CD4-positive, alpha-beta T cell treated with Interleukin-21 for 1 hour (primary cell): ENCODE data around the gene PHEX.
A peak's percentile ranks its signal among the peaks of the same experiment; 100 is the strongest.

ENCODE experiments used
- DNase-seq: peaks from one replicate; pipeline ENCODE4 v3.0.0-alpha.2; 2020

The PHEX gene

GRCh38 chrX:22032084-22032483 is at the start of gene PHEX:
Gene PHEX, plus strand, starts transcription at chrX:22032325. Its CDS starts 681 bp downstream, at chrX:22033006.
- no peak for DNase-seq

GRCh38 chrX:21985332-21985777 is 46.8 kb upstream of the PHEX start:
- DNase-seq, result peak; percentile 77

DNA sequence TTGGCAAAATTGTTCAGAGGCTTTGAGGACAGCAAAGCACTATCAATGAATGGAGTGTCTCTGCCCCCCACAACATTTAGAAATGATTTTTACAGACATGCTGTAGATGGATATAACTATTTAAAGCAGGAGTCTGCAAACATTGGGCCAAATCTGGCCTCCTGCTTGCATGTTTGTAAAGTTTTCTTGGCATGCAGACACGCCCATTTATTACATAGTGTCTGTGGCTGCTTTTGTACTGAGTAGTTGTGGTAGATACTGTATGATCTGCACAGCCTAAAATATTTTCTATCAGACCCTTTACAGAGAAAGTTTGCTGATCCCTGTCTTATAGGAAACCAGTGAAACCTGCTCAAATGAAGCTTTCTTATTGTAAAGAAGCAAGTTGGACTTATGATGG is 45.5 kb upstream of the PHEX start:
- DNase-seq, result no peak

DNA sequence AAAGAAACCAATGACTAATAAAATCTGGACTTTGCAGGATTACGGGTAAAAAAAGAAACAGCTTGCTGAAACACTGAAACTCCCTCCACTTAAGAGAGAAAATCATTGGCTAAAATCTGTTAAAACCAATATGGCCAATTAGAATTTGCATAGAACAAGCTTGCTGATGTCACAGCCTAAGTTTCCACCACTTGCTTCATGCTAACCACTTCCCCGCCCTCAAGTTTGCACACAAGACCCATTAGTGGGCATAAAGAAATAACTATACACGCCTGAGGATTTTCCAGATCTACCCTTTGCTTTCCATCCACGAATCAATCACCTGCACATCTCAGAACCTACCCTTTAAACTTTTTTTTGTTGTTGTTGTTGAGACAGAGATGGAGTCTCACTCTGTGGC is 42.7 kb upstream of the PHEX start:
- no peak for DNase-seq

- DNase-seq, result no peak
Observed at GRCh38 chrX:21990832-21991231, 41.3 kb upstream of the PHEX start.

- no peak for DNase-seq
Observed at GRCh38 chrX:21991504-21991903, 40.6 kb upstream of the PHEX start.

- DNase-seq, result no peak
Observed at GRCh38 chrX:21993265-21993664, 38.9 kb upstream of the PHEX start.

DNA sequence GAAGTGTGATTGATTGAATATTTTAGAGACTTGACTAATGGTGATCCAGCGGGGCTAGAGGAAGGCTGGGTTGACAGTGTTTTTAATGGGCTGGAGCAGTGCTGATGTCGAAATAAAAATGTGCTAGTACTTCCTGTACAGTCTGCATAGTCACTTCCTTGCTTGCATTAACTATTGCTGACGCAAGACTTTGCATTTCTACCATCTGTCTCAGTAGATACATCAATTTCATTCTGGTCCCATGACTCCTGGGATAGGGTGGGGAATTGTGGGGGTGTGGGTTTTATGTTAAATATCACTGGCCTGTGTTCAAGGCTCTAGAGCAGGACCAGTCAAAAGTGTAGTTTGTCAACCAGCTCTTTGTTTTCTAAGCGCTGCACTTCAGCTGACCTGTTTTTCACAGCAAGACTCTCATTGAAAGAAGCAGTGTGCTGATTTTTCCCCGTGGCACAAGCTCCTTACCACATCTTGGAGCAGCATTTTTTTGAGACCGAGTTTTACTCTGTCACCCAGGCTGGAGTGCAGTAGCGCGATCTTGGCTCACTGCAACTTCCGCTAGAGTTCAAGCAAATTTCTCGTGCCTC is 35.2 kb upstream of the PHEX start:
- DNase-seq, result no peak

DNA sequence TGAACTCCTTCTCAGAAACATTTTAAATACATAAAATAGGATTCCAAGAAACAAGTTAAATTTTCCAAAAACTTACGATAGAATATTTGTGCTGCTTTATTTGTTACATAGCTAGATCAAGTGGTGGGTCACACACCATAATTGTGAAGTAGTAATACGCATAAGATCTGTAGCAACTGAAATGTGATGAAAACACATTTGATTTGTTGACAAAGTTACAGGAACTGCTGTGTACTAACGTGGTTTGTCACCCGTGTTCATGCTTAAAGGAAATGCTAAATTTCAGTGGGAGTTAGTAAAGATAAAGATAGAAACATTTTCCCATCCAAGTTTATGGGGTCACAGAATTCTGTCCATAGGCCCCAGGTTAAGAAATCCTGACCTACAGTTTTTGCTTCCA is 34.1 kb upstream of the PHEX start:
- no peak for DNase-seq

- DNase-seq, result no peak
Observed at GRCh38 chrX:22004866-22005265, 27.3 kb upstream of the PHEX start.

DNA sequence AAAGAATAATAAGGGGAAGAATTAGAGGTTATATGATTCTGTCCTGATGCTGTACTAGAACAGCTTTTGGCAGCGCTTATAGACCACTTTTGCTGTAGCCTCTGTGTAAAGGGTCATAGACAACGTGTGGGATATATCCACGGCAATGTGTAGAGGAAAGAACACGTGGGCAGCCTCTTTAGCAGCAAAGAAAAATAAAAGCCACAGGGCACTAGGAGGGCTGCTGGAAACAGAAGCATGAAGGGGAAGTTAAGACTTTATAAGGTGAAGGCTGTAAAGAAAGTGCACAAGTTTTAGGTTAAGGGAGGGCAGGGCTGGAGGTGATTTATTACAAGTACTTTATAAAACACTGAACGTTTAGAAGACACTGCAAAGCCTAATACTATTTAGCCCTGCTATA is 20.1 kb upstream of the PHEX start:
- DNase-seq, result no peak

DNA sequence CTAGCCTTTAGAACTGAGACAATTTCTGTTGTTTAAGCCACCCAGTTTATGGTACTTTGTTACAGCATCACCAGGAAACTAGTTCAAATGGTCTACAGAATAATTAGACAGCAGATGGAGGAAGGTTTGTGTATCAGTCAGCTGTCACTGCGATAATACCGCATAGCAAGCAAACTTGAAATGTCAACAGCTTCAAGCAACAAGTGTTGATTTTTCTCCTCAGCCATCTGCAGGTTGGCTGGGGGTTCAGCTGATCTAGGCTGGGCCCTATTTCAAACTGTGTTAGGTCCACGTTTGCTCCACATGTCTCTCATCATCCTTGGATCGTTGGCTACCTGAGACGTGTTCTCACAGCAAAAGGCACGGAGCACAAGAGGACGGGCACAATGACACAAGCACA is 19.2 kb upstream of the PHEX start:
- DNase-seq, result no peak

- DNase-seq, result no peak
Observed at GRCh38 chrX:22015139-22015750, 16.9 kb upstream of the PHEX start.

DNA sequence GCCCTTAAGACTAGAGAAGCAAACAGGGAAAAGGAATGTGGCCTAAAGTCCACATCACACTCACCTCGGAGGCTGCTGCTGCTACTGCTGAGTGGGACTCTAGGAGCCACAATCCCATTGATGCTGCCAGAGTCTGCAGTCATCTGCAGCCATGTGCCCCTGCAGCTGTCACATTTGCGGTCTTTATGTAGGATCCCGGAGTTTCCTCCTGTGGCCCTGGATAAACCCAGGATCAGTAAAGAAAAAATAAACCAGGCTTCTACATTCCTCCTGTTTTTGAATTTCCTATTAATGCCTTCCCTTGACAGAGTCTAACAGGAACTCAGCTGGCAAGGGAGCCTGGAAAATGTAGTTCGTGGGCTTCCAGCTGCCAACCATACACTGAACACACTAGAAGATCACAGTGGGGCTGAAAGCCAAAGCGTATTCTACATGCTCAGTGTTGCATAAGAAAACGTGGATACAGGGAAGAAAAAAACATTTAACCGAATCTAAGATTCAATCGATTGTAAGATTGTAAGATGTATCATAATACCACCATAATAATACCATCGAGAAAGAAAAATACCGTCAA is 10.3 kb upstream of the PHEX start:
- no peak for DNase-seq

DNA sequence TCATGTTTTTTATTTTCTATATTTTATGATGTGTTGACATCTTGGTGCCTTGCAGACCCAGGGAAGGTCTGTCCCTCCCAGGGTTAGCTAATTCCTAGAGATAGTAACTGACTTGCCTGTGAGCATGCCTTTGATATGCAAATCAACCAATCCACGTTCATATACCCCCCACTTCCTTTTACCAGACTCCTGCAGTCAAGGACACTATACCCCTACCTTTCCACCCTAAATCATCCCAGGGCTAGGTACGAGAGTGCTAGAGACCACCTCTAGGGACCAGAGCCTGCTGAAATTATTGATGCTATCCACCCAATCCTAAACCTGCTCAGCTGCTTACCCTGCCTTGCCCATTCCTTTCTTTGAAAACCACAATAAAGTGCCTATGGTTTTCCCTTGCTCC is 7.5 kb upstream of the PHEX start:
- DNase-seq, result no peak

DNA sequence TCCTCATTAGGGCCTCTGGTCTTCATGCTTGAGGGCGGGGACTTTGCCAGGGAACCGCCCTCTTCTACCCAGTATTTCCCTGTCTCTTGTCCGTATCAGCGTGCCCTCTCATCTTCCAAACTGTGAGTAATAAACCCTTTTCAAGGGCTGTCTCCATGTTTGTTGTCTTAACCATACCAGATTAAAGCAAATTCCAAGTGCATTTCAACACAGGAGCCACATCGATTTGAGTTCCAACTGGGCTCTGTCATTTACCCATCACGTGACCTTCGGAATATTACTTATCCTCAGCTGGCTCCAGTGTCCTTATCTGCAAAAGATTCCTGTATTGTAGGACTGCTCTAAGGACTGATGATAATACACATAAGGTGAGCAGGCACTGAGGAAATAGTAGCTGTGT is 6.4 kb upstream of the PHEX start:
- no peak for DNase-seq

DNA sequence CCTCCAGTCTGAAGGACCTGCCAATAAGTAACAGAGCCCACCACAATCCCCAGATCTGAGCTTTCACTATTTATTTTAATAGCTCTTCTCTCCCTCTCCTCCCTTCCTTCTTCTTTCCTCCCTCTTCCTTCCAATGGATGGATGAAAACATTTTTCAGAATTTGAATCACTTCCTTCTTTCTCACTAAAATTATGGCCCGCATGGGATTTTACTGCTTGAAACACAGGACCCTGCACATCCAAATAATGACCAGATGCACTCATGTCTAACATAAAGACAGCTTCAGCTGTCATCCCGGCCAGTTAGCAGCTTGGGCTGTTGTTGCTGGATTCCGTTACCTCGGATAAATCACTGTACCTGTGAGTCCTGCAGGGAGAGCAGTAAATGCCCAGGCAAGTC is 5.4 kb upstream of the PHEX start:
- no peak for DNase-seq

- DNase-seq, result no peak
Observed at GRCh38 chrX:22032506-22032905, 381 bp downstream of the PHEX start.

- DNase-seq, result no peak
Observed at GRCh38 chrX:22033818-22034217, 1.7 kb downstream of the PHEX start.

- no peak for DNase-seq
Observed at GRCh38 chrX:22035236-22035635, 3.1 kb downstream of the PHEX start.

DNA sequence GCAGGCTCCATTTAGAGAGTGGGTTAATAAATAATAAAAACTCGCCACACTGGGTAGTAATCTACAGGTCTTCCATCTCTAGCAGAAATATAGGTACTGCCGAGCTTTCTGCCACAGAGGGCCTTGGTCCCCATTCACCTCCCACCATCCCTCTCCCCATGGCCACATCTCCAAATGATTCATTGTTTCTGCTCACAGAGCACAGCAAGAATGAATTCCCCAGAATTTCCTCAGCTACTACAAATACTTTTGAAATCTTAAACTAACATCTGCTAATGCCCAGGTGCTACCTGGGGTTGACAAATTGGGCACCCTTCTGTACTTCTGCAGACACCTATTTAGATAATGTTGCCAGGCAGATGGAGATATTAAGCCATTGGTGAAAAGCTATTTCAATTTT is 5.1 kb downstream of the PHEX start:
- no peak for DNase-seq

GRCh38 chrX:22037911-22038537 is 5.9 kb downstream of the PHEX start:
- DNase-seq, result no peak

DNA sequence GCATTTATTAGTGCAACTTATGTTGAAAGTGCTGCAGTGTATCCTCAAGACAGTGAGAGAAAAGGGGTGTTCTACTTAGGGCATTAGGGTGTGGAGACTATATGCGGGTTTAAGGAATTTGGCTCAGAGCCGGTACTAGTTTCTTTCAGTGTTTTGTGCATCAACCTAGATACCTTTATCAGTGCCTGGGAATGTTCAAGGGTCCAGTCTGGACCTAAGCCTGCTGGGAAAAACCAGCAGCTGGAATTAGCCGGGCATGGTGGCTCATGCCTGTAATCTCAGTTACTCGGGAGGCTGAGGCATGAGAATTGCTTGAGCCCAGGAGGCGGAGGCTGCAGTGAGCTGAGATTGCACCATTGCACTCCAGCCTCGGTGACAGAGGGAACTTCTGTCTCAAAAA is 7.4 kb downstream of the PHEX start:
- DNase-seq, result no peak

DNA sequence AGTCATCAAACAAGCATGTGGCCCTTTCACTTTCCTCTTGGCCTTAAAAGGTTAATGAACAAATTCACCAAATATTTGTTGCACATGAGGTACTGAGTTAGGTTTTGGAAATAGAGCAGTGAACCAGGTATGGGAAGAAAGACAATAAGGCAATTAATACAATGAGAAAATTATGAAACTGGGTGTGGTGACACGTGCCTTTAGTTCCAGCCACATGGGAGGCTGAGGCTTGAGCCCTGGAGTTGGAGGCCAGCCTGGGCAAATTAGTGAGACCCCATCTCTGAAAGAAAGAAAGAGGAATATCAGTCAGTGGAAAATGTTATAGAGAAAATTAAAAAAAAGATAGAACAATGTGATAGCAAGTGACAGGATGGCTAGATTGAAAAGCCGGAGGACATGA is 8.1 kb downstream of the PHEX start:
- DNase-seq, result no peak
